Measurements from ENCODE around the gene HAPSTR1.

HAPSTR1 gene

GRCh38 chr16:9098377-9099090 is 7.1 kb downstream of the HAPSTR1 start:
- peak overlapping the region; percentile 64 to 72 for H3K4me3 Mint-ChIP-seq
- H3K27me3 Mint-ChIP-seq = no peaks in the 10 kb centered on the region
- H3K9me3 Mint-ChIP-seq = no peaks in the 10 kb centered on the region
- peaks cover 96% of the 10 kb centered on the region for H3K4me1 Mint-ChIP-seq
- DNase-seq (no peak), ATAC-seq (no peak)
- peak overlapping the region in 1 of 2 donors; percentile 87 for H3K27ac Mint-ChIP-seq

- Mint-ChIP-seq H3K9me3 (no peaks in the 10 kb centered on the region), H3K4me1 (peaks cover 100% of the 10 kb centered on the region), H3K27me3 (no peaks in the 10 kb centered on the region), H3K4me3 (peak overlapping the region; percentile 64 to 67), H3K27ac (peak overlapping the region; percentile 11 to 87)
- ATAC-seq = peak; percentile 82
- DNase-seq = peak in 1 of 2 donors; percentile 43
Measured at GRCh38 chr16:9099131-9099625, 7.7 kb downstream of the HAPSTR1 start.

- no peaks in the 10 kb centered on the region for H3K9me3 Mint-ChIP-seq
- peak overlapping the region; percentile 59 to 64 for H3K27ac Mint-ChIP-seq
- DNase-seq = no peak
- H3K4me1 Mint-ChIP-seq = peaks cover 100% of the 10 kb centered on the region
- no peaks in the 10 kb centered on the region for H3K27me3 Mint-ChIP-seq
- no peak for ATAC-seq
- H3K4me3 Mint-ChIP-seq = peak overlapping the region; percentile 59 to 73
Measured at GRCh38 chr16:9102379-9102778, 10.9 kb downstream of the HAPSTR1 start.

- no peaks in the 10 kb centered on the region for H3K9me3 Mint-ChIP-seq
- DNase-seq = no peak
- H3K4me3 Mint-ChIP-seq = peak overlapping the region; percentile 59 to 73
- H3K27ac Mint-ChIP-seq = peak overlapping the region in 1 of 2 donors; percentile 91
- H3K4me1 Mint-ChIP-seq = peaks cover 100% of the 10 kb centered on the region
- H3K27me3 Mint-ChIP-seq = no peaks in the 10 kb centered on the region
- peak; percentile 70 for ATAC-seq
Measured at GRCh38 chr16:9102943-9103342, 11.5 kb downstream of the HAPSTR1 start.

- DNase-seq (no peak), ATAC-seq (no peak)
- Mint-ChIP-seq H3K9me3 (no peaks in the 10 kb centered on the region), H3K4me1 (peaks cover 98% of the 10 kb centered on the region), H3K4me3 (peak overlapping the region; percentile 59 to 73), H3K27me3 (no peaks in the 10 kb centered on the region), H3K27ac (peak overlapping the region; percentile 71 to 91)
Measured at GRCh38 chr16:9103546-9103945, 12.1 kb downstream of the HAPSTR1 start.

GRCh38 chr16:9105189-9105588 is 13.7 kb downstream of the HAPSTR1 start:
- no peaks in the 10 kb centered on the region for H3K9me3 Mint-ChIP-seq

GRCh38 chr16:9107025-9107970 is 15.9 kb downstream of the HAPSTR1 start:
- H3K9me3 Mint-ChIP-seq = no peaks in the 10 kb centered on the region
- ATAC-seq = peak; percentile 32
- DNase-seq = no peak
- H3K27ac Mint-ChIP-seq = no peak overlapping the region
- peak overlapping the region; percentile 13 to 41 for H3K4me3 Mint-ChIP-seq
- peaks cover 96% of the 10 kb centered on the region for H3K4me1 Mint-ChIP-seq
- no peaks in the 10 kb centered on the region for H3K27me3 Mint-ChIP-seq

More at GRCh38 chr16:9105189-9105588, 13.7 kb downstream of the HAPSTR1 start:
- ATAC-seq = no peak
- Mint-ChIP-seq H3K4me3 (peak overlapping the region; percentile 43 to 64), H3K4me1 (peaks cover 98% of the 10 kb centered on the region), H3K27me3 (no peaks in the 10 kb centered on the region), H3K27ac (peak overlapping the region; percentile 28 to 54)
- DNase-seq = no peak

- ATAC-seq (no peak), DNase-seq (no peak)
- no peaks in the 10 kb centered on the region for H3K9me3 Mint-ChIP-seq
- no peak overlapping the region for H3K27ac Mint-ChIP-seq
- peaks cover 96% of the 10 kb centered on the region for H3K4me1 Mint-ChIP-seq
- no peaks in the 10 kb centered on the region for H3K27me3 Mint-ChIP-seq
- peak overlapping the region in 1 of 2 donors; percentile 38 for H3K4me3 Mint-ChIP-seq
Measured at GRCh38 chr16:9109255-9109654, 17.8 kb downstream of the HAPSTR1 start.

- Mint-ChIP-seq H3K9me3 (no peaks in the 10 kb centered on the region), H3K4me1 (peaks cover 95% of the 10 kb centered on the region), H3K27me3 (no peaks in the 10 kb centered on the region), H3K4me3 (peak overlapping the region in 1 of 2 donors; percentile 29), H3K27ac (peak overlapping the region in 1 of 2 donors; percentile 54)
- ATAC-seq (no peak), DNase-seq (no peak)
Measured at GRCh38 chr16:9112166-9112843, 20.9 kb downstream of the HAPSTR1 start.

GRCh38 chr16:9112844-9113186 is 21.4 kb downstream of the HAPSTR1 start:
- DNase-seq (no peak), ATAC-seq (no peak)
- H3K4me1 Mint-ChIP-seq = peaks cover 95% of the 10 kb centered on the region
- no peaks in the 10 kb centered on the region for H3K9me3 Mint-ChIP-seq
- peak overlapping the region; percentile 13 to 43 for H3K4me3 Mint-ChIP-seq
- H3K27ac Mint-ChIP-seq = peak overlapping the region in 1 of 2 donors; percentile 54
- H3K27me3 Mint-ChIP-seq = no peaks in the 10 kb centered on the region

GRCh38 chr16:9113707-9114106 is 22.3 kb downstream of the HAPSTR1 start:
- ATAC-seq (no peak), DNase-seq (no peak)
- Mint-ChIP-seq H3K27ac (peak overlapping the region; percentile 54 to 94), H3K4me3 (peak overlapping the region; percentile 13 to 43), H3K4me1 (peaks cover 90% of the 10 kb centered on the region), H3K9me3 (no peaks in the 10 kb centered on the region), H3K27me3 (no peaks in the 10 kb centered on the region)

GRCh38 chr16:9114112-9114511 is 22.7 kb downstream of the HAPSTR1 start:
- H3K27me3 Mint-ChIP-seq = no peaks in the 10 kb centered on the region
- no peak for DNase-seq
- H3K4me3 Mint-ChIP-seq = peak overlapping the region; percentile 5 to 43
- ATAC-seq = no peak
- H3K4me1 Mint-ChIP-seq = peaks cover 90% of the 10 kb centered on the region
- no peaks in the 10 kb centered on the region for H3K9me3 Mint-ChIP-seq
- peak overlapping the region; percentile 54 to 94 for H3K27ac Mint-ChIP-seq

GRCh38 chr16:9114842-9115241 is 23.4 kb downstream of the HAPSTR1 start:
- no peak for ATAC-seq
- H3K27me3 Mint-ChIP-seq = no peaks in the 10 kb centered on the region
- H3K27ac Mint-ChIP-seq = no peak overlapping the region
- peaks cover 89% of the 10 kb centered on the region for H3K4me1 Mint-ChIP-seq
- no peak overlapping the region for H3K4me3 Mint-ChIP-seq
- no peak for DNase-seq
- H3K9me3 Mint-ChIP-seq = no peaks in the 10 kb centered on the region

- H3K4me1 Mint-ChIP-seq = peaks cover 88% of the 10 kb centered on the region
- no peaks in the 10 kb centered on the region for H3K9me3 Mint-ChIP-seq
- H3K27ac Mint-ChIP-seq = peak overlapping the region in 1 of 2 donors; percentile 44
- H3K27me3 Mint-ChIP-seq = no peaks in the 10 kb centered on the region
- DNase-seq (no peak), ATAC-seq (no peak)
- no peak overlapping the region for H3K4me3 Mint-ChIP-seq
Measured at GRCh38 chr16:9115277-9115676, 23.8 kb downstream of the HAPSTR1 start.

GRCh38 chr16:9116141-9116540 is 24.7 kb downstream of the HAPSTR1 start:
- ATAC-seq (no peak), DNase-seq (no peak)
- peaks cover 80% of the 10 kb centered on the region for H3K4me1 Mint-ChIP-seq
- no peak overlapping the region for H3K4me3 Mint-ChIP-seq
- no peak overlapping the region for H3K27ac Mint-ChIP-seq
- H3K27me3 Mint-ChIP-seq = no peaks in the 10 kb centered on the region
- H3K9me3 Mint-ChIP-seq = no peaks in the 10 kb centered on the region
